Epithelial cell of esophagus (primary cell): Measurements from ENCODE around the gene NME5.

Experiments
- DNase-seq: peaks from one replicate; pipeline ENCODE4 v3.0.0; 2010; ENCODE audit warnings: low read depth
- H3K4me3 ChIP-seq: 2 replicates; pipeline ENCODE4 v1.5.1; 2011; ENCODE audit warnings: mild to moderate bottlenecking, low read length, control low read depth
- TF ChIP-seq, protein P1 (sequence below): IDR thresholded peaks from 2 replicates; pipeline ENCODE4 v1.5.1; 2011; ENCODE audit warnings: low read depth, mild to moderate bottlenecking, low read length, control low read depth, inconsistent platforms; ENCODE audit not compliant: insufficient read depth; ENCODE audit errors: missing control alignments

The NME5 gene

DNA sequence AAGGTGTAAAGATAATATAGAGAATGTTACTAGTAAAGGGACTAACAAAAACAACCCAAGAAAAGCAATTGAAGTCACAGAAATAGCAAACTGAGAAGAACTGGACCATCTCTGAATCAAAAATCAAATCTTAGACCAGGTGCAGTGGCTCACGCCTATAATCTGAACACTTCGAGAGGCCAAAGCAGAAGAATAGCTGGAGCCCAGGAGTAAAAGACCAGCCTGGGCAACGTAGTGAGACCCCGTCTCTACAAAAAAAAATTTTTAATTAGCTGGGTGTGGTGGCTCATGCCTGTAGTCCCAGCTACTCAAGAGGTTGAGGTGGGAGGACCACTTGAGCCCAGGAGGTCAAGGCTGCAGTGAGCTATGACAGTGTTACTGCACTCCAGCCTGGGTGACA, 28.0 kb downstream of the NME5 start:
- DNase-seq = no peak

DNA sequence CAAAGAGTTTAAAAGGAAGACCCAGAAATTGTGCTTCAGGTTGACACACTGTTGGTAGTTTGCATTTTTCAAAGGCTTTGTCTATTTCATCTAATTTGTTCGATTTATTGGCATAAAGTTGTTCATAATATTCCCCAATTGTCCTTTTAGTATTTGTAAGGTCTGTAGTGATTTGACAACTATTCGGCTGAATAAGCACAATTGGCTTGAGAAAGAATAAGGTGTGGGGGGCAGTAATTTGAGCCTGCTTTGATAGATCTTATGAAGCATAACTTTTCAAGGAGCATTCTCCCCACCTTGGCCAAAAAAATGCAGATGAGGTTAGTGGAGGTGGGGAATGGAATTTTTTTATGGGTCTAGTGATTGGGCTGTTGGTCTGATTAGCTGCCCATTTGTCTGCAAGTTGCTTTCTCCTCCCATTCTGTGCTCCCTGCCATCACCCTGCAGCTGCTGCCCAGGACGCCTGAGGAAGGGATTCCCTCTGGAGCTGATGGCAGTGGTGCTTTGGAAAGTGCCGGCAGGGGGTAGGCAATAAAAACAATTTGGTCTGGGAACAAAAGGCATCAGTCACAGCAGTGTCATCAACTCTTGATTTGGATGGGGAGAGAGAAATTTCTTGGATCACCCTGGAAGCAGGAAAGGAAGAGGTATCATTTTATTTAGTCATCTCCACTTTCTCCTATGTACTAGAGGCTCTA, 28.8 kb downstream of the NME5 start:
- H3K4me3 ChIP-seq = no peak overlapping the region
- no peak for DNase-seq
- TF ChIP-seq, protein P1, sequence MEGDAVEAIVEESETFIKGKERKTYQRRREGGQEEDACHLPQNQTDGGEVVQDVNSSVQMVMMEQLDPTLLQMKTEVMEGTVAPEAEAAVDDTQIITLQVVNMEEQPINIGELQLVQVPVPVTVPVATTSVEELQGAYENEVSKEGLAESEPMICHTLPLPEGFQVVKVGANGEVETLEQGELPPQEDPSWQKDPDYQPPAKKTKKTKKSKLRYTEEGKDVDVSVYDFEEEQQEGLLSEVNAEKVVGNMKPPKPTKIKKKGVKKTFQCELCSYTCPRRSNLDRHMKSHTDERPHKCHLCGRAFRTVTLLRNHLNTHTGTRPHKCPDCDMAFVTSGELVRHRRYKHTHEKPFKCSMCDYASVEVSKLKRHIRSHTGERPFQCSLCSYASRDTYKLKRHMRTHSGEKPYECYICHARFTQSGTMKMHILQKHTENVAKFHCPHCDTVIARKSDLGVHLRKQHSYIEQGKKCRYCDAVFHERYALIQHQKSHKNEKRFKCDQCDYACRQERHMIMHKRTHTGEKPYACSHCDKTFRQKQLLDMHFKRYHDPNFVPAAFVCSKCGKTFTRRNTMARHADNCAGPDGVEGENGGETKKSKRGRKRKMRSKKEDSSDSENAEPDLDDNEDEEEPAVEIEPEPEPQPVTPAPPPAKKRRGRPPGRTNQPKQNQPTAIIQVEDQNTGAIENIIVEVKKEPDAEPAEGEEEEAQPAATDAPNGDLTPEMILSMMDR = no peak

More for the DNA sequence above, 28.0 kb downstream of the NME5 start:
- H3K4me3 ChIP-seq = no peak overlapping the region
- TF ChIP-seq, protein P1 = no peak

DNA sequence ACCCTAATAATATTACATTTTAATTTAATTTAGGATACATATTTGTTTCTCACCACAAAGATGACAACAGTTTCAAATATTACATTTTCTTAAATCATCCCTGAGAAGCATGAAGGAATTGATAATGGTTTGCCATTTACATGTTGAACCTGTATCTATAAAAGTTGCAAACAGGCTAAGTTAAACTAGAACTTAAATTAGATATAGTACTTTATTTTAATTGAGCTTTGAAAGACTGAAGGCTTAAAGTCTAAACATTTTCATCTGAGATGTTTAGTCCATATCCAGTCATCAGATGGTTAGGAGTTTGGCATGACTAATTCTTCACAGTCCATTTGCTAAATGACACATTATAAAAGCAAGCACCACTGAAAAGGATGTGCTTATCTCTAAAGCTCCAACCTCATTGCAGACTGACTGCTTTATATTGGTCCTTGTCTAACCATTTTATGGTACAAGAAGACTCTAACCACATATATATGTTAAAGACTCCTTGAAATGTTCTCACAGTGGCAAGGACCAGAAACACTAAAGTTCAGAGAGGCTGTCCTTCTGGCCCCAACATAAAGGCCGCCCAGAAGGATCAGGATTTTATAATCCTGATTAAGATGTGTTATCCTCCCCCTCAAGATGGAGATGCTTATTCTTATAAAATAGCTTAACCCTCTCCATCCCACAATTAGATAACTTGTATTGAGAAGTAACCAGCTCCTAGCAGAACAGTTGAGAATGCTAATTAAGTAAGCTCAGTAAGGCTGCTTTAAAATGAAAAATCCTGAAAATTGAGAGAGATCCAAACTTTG, 29.6 kb downstream of the NME5 start:
- TF ChIP-seq, protein P1 = no peak
- H3K4me3 ChIP-seq = no peak overlapping the region
- peak; percentile 11 for DNase-seq

DNA sequence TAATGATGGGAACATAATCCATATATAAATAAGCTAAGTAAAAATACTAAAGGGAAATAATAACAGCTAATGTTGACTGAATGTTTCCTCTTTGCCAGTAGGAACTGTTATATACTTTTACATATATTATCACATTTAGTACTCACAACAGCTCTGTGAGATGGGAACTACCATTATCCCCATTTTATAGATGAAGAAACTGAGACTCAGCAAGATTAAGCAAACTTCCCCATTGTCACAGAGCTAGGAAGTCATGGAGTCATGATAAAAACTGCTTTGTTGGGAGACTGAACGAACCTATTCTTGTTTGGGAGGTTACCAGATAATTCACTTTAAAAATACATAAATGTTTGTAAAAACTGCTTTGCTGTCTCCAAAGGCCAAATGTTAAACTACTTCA, 32.0 kb downstream of the NME5 start:
- DNase-seq = no peak
- TF ChIP-seq, protein P1 = no peak
- H3K4me3 ChIP-seq = no peak overlapping the region

DNA sequence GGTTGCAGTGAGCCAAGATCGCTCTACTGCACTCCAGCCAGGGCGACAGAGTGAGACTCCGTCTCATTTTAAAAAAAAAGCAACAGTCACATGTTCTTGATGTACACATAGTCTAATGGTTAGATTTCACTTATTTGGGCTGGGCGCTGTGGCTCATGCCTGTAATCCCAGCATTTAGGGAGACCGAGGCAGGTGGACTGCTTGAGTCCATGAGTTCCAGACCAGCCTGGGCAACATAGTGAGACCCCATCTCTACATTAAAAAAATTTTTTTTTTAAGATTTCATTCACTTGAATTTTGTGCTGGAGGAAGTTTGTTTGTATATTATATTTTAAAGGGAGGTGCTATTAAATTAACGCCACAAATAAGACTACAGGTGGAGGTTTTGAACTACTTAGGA, 33.5 kb downstream of the NME5 start:
- no peak for DNase-seq
- H3K4me3 ChIP-seq = no peak overlapping the region
- TF ChIP-seq, protein P1 = no peak

DNA sequence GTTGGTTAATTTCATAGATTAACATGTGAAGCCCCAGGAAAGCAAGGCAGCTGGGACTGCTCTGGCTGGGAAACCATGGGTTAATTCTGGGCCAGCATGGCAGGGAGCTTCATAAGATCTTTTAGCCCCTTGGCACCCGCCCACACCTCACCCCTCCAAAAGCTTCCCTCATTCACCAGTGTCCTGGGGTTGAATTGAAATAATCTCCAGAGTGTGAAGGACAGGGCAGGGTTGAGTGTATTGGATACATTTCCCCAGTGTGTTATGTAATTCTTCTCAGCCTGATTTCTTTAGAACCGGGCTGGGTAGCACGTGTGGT, 36.0 kb downstream of the NME5 start:
- H3K4me3 ChIP-seq = no peak overlapping the region
- no peak for DNase-seq
- TF ChIP-seq, protein P1 = no peak
